HG02678 (cell line): Measurements from ENCODE around the gene NDUFA1.
"Not testable (repeated sequence)": the region's sequence is repeated elsewhere in the genome, so short reads cannot be mapped to it uniquely, and the experiment has no call there.

Experiments
- ATAC-seq: cut with Tn5 transposase; IDR thresholded peaks from one replicate; pipeline ENCODE4 v1.9.1; 2021; ENCODE audit warnings: mild to moderate bottlenecking, moderate library complexity; ENCODE audit not compliant: unreplicated experiment

The NDUFA1 gene

DNA sequence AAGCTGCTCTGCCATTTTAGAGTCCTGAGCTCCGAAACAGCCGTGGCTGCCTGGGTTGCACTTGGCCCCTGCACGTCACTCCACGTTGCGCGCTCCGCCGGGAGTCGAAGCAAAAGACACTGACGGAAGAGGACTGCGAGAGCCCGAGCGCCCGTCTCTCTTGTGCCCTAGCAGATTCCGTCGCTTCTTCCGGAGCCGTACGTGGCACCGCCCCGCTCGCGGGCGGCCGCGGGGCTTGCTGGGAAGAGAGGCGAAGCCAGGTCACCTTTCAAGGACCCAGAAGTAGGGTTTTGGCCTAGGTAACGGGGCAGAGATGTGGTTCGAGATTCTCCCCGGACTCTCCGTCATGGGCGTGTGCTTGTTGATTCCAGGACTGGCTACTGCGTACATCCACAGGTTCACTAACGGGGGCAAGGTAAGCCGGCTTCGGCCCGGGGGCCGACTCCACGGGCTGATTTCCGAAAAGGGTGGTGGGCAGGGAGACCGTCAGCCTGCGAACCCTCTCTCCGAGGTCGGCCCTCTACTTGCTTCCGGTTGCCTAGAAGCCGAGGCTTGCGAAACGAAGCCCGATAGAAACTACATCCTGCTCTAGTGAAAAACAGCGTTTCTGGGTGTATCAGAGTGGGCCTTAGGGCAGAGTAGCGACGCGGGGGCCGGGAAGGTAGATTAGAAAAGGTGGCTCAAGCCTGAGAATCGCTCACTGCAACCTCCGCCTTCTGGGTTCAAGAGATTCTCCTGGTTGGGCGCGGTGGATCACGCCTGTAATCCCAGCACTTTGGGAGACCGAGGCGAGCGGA is at the start of gene NDUFA1, which contains the start of gene RNF113A:
NDUFA1 (plus strand) TSS at position 234 of the 797 bp plus-strand sequence; CDS start at position 314, 80 bp downstream.
RNF113A (minus strand) TSS at position 135 of the 797 bp plus-strand sequence; CDS start at position 15, 120 bp downstream.
- peak; percentile 94 for ATAC-seq

DNA sequence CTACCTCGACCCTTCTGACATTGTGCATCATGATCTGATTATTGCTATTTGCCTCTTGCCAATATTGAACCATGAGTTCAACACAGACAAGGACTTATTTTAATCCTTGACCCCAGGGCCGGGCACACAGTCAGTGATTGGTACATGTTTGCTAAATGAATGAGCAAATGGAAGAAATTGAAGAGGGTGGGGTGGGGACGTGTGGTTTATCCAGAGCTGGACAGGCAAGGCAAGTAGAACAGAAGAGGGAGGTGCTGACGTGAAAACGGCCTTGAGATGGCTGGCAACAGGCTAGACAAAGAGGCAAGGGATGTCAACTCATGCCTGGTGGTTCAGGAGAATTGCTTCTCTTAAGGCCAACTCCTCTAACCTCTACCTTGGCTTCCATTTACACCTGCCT is 47.4 kb upstream of the NDUFA1 start:
- not testable (repeated sequence) for ATAC-seq

DNA sequence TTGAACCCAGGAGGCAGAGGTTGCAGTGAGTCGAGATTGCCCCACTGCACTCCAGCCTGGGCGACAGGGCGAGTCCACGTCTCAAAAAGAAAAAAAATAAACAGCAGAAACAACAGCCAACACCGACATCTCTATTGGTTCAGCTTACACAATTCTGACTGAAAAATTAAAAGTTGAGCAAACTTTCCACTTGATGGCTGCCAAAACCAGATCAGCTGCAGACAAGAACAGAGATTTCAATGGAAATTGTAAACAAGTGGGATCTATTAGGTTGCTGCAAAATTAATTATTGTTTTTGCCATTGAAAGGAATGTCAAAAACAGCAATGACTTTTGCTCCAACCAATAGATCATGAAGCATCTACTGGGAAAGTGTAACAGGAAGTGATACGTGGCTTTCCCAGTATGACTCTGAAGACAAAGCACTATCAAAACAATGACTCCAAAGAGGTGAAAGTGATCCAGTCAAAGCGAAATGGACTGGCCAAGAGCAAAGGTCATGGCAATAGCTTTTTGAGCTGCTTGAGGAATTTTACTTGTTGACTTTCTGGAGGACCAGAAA is 45.2 kb upstream of the NDUFA1 start:
- ATAC-seq: no peak

DNA sequence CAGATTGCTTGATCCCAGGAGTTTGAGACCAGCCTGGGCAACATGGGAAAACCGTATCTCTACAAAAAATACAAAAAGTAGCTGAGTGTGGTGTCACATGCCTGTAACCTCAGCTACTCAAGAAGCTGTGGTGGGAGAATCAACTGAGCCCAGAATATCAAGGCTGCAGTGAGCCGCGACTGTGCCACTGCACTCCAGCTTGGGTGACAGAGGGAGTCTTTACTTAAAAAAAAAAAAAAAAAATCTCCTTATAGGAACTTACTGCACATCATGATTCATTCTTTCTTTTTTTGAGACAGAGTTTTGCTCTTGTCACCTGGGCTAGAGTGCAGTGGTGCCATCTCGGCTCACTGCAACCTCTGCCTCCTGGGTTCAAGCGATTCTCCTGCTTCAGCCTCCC is 43.2 kb upstream of the NDUFA1 start:
- ATAC-seq: no peak

DNA sequence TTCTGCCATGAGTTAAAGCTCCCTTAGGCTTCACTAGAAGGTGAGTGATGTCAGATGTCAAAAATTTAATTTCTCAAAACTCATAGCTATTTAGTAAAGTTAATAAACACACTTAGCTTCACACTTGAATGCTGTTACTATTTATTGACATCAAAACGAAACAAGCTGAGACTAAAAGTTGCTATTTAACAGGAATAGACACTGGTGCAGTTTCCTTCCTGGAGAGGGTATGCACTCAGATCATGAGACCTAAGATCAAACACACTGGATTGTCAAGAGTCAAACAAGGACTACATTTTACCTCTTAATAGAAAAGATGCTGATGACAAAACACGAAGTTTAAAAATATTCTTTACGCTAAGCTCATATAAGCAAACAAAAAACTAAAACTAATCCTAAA is 37.7 kb upstream of the NDUFA1 start:
- ATAC-seq: no peak

DNA sequence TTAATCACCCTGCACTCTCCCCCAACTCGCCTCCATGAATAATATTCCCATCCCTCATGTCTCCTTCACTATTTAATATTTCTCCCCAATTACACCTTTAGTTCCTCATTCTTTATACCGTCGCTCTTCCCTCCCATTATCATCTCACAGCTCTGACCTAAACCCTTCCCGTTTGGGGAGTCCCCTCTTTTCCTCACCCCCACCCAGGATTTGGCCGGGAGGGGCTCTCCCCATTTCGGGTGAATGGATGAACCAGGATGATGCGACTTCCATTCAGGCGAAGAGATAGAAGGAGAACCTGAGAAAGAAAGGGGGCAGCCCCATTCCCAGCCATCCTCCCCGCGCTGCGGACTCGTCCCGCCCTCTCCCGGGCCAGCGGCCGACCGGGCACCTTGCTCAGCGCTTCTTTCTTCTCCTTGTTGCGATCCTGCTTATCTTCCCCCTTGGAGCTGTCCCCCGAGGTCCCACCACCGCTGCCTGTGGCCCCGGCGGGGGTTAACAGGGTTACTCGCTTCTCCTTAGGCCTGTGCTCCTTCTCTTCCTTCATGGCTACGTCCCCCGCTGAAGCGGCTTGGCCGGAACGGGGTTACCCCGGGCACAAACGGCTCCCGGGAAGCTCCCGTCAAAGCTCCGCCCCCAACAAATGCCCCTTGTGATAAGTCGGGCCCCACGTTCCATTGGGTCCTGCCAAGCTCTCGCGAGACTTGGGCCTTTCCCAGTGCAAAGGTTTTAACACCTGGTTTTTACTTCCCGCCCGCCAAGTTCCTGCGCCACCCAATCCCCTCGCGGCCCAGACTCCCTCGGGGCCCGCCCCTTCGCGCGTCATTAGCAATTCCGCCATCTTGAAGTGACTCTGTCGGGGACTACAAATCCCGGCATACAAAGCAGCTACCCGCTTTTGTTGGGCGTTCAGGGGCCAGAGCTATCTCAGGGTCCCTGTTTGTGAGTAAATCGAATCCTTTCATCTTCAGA is 19.0 kb upstream of the NDUFA1 start, which contains the start of gene UPF3B:
UPF3B (minus strand) TSS at position 582 of the 972 bp plus-strand sequence; CDS start at position 547, 35 bp downstream.
- ATAC-seq: peak; percentile 98

DNA sequence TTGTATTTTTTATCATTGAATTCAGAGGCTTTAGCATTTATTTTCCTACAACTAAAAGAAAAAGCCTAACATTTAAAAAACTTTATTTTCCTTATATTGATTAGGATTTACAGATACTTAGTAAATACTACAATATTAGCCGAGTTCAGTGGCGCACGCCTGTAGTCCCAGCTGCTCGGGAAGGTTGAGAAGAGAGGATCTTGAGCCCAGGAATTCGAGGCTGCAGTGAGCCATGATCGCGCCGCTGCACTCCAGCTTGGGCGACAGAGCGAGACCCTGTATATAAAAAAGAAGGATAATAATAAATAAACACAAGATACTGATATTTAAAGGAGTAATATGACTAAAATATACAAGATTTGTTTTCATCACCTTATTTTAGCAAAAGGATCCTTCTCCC is 18.2 kb upstream of the NDUFA1 start:
- no peak for ATAC-seq

DNA sequence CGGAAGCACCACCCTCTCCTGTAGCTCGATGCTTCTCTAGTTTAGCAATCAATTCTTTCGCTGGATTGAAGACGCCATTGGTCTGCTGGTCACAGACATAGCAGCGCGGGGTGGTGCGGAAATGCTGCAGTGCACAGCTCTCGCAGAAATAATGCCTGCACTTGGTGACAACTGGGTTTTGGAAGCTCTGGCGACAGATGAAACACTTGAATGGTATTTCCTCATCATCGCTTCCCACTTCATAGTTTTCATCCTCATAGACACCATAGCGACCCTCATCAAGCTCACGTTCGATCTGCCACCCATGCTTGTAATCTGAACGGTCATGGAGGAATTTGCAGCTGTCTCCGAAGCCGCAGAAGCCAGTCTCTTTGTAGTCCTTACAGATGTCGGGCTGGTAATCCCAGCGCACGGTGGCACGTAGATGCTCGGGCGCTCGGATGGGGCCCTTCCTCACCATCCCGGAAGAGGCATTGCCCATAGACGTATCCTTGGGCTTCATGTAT is 953 bp upstream of the NDUFA1 start:
- ATAC-seq: no peak

DNA sequence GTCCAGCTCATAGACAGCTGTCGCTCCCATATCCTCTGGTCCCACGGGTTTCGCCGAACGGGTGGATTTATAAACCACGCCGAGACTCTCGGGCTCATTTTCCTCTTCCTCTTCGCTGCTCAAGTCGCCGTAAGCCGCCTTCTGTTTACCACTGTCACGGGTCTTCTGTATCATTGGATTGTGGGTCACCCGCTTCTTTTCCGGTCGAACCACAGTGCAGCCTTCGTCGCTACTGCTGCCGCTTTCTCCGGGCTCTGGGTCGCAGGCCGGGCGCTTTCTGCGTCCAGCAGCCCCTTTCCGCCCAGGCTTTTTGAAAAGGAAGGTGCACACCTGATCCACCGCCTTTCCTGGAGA is 410 bp upstream of the NDUFA1 start:
- ATAC-seq: peak; percentile 36

DNA sequence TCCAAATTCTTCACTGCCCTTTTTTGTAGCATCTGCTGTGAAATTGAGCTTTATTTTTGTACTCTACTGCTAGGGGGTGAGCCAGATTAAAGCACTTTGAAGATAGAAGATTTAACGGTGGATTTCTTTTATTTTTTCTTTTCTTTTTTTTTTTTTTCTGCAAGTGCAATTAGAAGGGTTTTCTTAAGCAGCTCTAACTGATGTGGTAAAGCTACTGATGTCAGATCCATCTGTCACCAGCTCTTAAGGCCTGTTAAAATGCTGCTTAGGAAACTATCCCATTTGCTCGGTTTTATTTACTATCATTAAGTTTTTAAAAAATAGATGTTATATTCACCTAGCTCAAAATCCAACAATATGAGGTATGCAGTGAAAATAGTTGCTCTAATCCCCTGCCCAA is 7.1 kb downstream of the NDUFA1 start:
- ATAC-seq: no peak

DNA sequence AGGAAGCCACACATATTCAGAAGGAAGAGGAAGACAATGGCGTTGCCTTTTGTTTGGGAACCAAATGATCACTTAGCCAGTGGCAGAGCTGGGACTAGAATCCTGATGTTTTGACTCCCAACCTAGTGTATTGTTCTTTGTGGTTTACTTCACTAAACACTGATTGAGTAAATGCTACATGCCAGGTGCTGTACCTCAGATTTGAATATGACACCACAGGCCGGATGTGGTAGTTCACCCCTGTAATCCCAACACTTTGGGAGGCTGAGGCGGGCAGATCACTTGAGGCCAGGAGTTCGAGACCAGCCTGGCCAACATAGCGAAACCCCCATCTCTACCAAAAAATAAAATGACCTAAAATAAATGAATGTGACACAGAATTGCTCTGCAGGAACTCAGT is 8.4 kb downstream of the NDUFA1 start:
- no peak for ATAC-seq

DNA sequence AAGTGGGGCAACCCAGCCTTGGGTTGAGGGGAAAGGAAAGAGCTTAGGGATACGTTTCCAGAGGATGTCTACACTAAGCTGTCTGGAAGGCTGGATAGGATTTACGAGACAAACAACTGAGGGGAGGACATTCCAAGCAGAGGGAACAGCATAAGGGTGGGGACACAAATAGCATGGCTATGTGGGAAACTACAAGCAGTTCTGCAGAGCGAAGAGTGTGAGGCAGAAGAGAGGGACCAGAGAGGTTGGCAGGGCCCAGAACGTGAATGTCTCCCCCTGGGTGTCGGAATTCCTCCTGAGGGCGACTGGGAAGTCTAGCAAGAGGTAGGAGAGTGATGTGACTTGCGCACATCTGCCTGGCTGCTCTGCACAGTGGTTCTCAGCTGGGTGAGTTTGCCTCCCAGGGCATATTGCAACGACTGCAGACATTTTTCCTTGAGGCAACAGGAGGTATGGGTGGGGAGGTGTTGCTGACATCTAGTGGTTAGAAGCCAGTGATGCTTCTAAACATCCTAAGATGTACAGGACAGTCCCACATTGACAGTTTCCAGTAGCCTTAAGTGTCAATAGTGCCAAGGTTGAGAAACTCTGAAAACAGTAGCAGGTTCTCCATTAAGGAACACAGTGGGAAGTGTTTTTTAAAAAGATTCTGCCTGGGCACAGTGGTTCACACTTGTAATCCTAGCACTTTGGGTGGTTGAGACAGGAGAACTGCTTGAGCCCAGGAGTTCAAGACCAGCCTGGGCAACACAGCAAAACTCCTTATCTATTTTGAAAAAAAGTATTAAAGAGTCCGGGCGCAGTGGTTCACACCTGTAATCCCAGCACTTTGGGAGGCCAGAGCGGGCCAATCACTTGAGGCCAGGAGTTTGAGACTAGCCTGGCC is 9.2 kb downstream of the NDUFA1 start:
- no peak for ATAC-seq

DNA sequence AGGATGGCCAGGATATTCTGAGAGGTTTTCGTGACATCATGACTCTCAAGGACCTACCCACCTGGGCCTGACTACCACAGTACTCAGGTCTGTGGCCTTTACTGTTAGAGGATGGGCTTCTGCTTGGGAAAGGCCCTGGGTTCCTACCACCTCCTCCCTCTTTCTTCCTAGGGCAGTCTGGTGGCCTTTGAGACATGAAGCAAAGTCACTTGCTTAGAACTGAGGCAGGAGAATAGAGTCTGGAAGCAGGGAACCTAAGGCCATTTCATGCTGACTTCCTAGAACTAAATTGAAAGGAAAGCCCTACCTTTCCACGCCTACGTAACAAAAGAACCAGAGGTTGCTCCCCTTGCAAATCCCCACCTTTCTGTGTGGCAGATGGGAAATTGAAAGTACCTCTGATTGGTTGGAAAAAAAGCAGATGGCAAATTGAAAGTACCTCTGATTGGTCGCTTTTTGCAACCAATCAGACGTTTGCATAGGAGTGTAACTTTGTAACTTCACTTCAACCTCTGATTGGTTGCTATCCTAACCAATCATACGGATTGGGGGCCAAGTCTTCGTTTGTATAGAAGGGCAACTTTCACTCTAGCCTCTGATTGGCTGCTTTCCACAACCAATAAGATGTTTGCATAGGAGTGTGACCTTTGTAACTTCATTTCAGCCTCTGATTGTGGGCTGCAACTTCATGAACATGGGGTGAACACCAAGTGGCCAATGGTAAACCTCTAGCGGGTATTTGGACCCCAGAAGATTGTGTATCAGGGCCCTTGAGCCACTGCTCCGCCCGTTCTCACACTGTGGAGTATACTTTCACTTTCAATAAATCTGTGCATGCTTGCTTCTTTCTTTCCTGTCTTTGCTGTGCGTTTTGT is 14.2 kb downstream of the NDUFA1 start:
- no peak for ATAC-seq

DNA sequence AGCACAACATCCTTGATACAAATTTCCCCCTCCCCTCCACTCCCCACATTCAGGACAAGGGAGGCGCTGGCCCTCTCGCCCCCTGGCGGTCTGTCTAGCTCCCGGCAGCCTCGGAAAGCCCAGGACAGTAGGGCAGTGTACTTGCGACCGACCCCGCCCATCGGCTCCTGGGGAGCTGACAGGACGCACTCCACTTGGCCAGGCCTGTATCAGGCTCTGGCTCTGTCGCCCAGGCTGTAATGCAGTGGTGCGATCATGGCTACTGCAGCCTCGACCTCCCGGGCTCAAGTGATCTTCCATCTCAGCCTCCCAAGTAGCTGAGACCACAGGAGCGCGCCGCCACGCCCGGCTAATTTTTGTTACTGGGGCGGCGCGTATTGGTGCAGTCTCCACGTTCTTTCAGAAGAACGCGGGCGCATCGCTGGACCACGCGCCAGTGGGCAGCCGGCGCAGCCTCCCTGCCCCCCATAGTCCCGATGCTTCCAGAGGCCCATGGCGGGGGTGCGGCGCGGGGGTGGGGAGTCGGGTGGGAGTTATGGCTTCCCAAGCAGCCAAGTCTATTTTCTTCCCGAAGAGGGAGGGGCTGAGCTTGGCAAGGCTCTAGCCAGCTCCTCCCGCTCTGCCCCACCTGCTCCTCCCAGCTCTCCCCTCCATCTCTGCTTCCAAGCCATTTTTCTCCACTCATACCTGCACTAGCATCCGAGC is 16.2 kb downstream of the NDUFA1 start:
- peak; percentile 79 for ATAC-seq

DNA sequence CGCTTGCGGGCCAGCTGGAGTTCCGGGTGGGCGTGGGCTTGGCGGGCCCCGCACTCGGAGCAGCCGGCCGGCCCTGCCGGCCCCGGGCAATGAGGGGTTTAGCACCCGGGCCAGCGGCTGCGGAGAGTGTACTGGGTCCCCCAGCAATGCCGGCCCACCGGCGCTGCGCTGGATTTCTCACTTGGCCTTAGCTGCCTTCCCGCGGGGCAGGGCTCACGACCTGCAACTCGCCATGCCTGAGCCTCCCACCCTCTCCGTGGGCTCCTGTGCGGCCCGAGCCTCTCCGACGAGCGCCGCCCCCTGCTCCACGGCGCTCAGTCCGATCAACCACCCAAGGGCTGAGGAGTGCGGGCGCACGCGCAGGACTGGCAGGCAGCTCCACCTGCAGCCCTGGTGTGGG is 19.0 kb downstream of the NDUFA1 start:
- ATAC-seq: not testable (repeated sequence)

DNA sequence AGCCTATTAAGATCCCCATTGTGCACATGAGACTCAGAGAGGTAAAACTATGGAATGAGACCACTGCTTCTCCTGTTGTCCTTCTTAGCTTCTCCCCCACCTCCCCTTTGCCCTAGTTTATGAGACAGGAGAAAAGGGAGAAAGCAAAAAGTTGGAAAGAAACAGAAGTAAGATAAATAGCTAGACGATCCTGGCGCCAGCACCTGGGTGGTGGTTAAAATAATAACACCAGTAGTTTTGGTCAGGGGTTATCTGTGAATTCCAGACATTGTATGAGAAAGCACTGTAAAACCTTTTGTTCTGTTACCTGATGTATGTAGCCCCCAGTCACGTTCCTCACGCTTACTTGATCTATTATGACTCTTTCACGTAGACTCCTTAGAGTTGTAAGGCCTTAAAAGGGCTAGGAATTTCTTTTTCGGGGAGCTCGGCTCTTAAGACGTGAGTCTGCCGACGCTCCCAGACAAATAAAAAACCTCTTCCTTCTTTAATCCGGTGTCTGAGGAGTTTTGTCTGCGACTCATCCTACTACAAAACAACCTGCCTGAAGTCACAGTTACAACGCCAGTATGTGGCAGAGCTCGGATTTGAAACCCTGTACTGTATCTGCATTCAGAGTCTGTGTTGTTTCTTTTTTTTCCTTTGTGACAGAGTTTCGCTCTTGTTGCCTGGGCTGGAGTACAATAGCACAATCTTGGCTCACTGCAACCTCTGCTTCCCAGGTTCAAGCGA is 20.5 kb downstream of the NDUFA1 start:
- not testable (repeated sequence) for ATAC-seq

DNA sequence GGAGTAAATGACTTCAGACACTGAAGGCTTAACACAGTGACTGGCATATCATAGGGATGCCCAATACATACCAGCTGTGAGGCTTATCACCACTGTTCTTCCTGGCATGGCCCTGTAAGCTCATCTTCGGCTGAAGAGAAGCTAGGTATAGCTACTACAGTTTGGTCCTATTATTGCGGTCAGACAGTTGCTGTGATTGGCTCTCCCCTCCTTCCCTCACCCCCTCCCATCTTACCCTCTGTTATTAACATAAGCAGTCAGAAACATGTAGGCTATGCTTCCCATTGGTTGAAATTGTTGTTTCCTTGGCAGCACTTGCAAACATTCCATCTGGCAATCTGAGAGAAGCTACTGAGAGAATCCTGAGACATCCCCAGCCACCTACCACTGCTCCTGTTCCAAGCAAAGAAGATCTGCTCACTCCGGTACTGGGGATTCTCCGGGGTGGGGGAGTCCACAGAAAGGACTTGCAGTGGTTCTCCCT is 24.3 kb downstream of the NDUFA1 start, which contains the start of gene AKAP14:
AKAP14 (plus strand) TSS at position 51 of the 484 bp plus-strand sequence. CDS start 7,331 bp downstream, outside the sequence.
- ATAC-seq: no peak
